K562 (cell line): ENCODE results near the gene DPM1. TPM values are rescaled to one million over a fixed set of nuclear protein-coding genes. Genes with fewer than 3 reads are reported as not detected.

ENCODE experiments used
- ARNT ChIP-seq, 2 experiments: fragments of 450-650 bp; IDR thresholded peaks; 2 replicates each; pipeline ENCODE4 v1.6.1; 2016; ENCODE audit warnings: mild to moderate bottlenecking in 1 of 2
- CBFA2T2 ChIP-seq: fragments of 450-650 bp; conservative IDR thresholded peaks from 2 replicates; pipeline ENCODE4 v1.6.1; 2017; ENCODE audit warnings: mild to moderate bottlenecking
- CEBPZ ChIP-seq: fragments of 150-350 bp; IDR thresholded peaks from 2 replicates; pipeline ENCODE4 v1.6.1; 2014; ENCODE audit warnings: low read depth, mild to moderate bottlenecking, low read length, borderline replicate concordance
- ETS1 ChIP-seq: conservative IDR thresholded peaks from 2 replicates; pipeline ENCODE4 v1.6.1; 2011; ENCODE audit warnings: low read depth, mild to moderate bottlenecking, low read length; ENCODE audit not compliant: control insufficient read depth
- GTF2A2 ChIP-seq: IDR thresholded peaks from 2 replicates; pipeline ENCODE4 v1.6.1; 2016; ENCODE audit warnings: mild to moderate bottlenecking, missing genetic modification characterization, missing compliant biosample characterization
- GTF2E2 ChIP-seq: fragments of 200-800 bp; sonication (Bioruptor generic); IDR thresholded peaks from 2 replicates; pipeline ENCODE4 v1.6.1; 2016; ENCODE audit warnings: missing genetic modification characterization, missing compliant biosample characterization
- JUN ChIP-seq, 2 experiments: sonication (generic) in 1 of 2; formaldehyde crosslinking in 1 of 2; IDR thresholded peaks; 2 replicates each; pipeline versions ENCODE4 v1.6.1 to v1.8.0; 2012 to 2022; ENCODE audit warnings: borderline replicate concordance in 2 of 2, mild to moderate bottlenecking in 2 of 2, improper control_type of control experiment in 1 of 2, low read depth in 1 of 2, low read length in 1 of 2, missing genetic modification reagents in 1 of 2
- MLX ChIP-seq, 2 experiments: fragments of 450-650 bp in 1 of 2; sonication (generic) in 1 of 2; formaldehyde crosslinking; conservative IDR thresholded peaks; 2 replicates each; pipeline versions ENCODE4 v1.4.0 to v1.8.1; 2020 to 2022; ENCODE audit warnings: mild to moderate bottlenecking in 1 of 2, missing genetic modification reagents in 1 of 2
- RNF2 ChIP-seq: sonication (generic); IDR thresholded peaks from 2 replicates; pipeline ENCODE4 v1.6.1; 2016
- RREB1 ChIP-seq: fragments of 250-450 bp; sonication (Bioruptor Pico); IDR thresholded peaks from 2 replicates; pipeline ENCODE4 v1.4.0; 2020
- TARDBP ChIP-seq: fragments of 450-650 bp; IDR thresholded peaks from 2 replicates; pipeline ENCODE4 v1.6.1; 2016
- TEAD1 ChIP-seq, 2 experiments: fragments of 450-650 bp in 1 of 2; sonication (generic) in 1 of 2; formaldehyde crosslinking; IDR thresholded peaks; 2 replicates each; pipeline versions ENCODE4 v1.4.0 to v1.8.0; 2020 to 2022; ENCODE audit warnings: mild to moderate bottlenecking in 2 of 2, missing genetic modification reagents in 1 of 2
- TGIF2 ChIP-seq: sonication (generic); formaldehyde crosslinking; IDR thresholded peaks from 2 replicates; pipeline ENCODE4 v1.8.1; 2022; ENCODE audit warnings: mild to moderate bottlenecking, missing genetic modification reagents, moderate library complexity
- ZNF143 ChIP-seq: sonication (generic); formaldehyde crosslinking; IDR thresholded peaks from 2 replicates; pipeline ENCODE4 v1.9.0; 2022; ENCODE audit warnings: mild to moderate bottlenecking, missing genetic modification reagents
- polyA plus RNA-seq, 8 experiments: library from polyadenylated mRNA; depleted of rRNA in 4 of 8; stranded (reverse) in 5 of 8; unstranded in 3 of 8; fragments of >200 nt; fragmentation: Nextera tagmentation in 2 of 8; fragmentation: Illumina TruSeq in 1 of 8; extraction: Ambion mirVana in 2 of 8; extraction: Trizol in 1 of 8; gene quantifications; 2 replicates each; pipeline versions ENCODE4 v1.2.1 to v1.2.3, GENCODE V29; 2011 to 2014; ENCODE audit warnings: inconsistent platforms in 1 of 8, missing spikeins in 1 of 8
- total RNA-seq, 7 experiments: library from RNA; depleted of rRNA in 6 of 7; stranded (reverse); fragments of >200 nt in 6 of 7; fragmentation: Illumina TruSeq in 2 of 7; extraction: Trizol in 2 of 7; gene quantifications; 2 replicates each; pipeline versions ENCODE4 v1.2.1 to v1.2.3, GENCODE V29; 2011 to 2021; ENCODE audit warnings: low replicate concordance in 1 of 7

The DPM1 gene
- total and polyA plus RNA-seq, 9 of the 15 experiments (the other 6 are each of a cell fraction or from before 2014, with no cell fraction given), result 75.2 to 190 (median 153) TPM

GRCh38 chr20:50958615-50959542 is 547 bp upstream of the DPM1 start, which contains the start of gene MOCS3 (continued):
- TF ChIP-seq RREB1 (CRISPR knock-in tag) (0 out of 2 replicates have a peak, but pooled peaks have one; percentile 35), ARNT (IDR thresholded peaks at IDR 0.05) (peak in 1 of 2 experiments; percentile 34; a peak in 1 of 4 replicates), TGIF2 (CRISPR knock-in tag) (no peak), CBFA2T2 (no peak), TARDBP (no peak), TEAD1 (CRISPR knock-in tag; IDR thresholded peaks at IDR 0.05) (no peak), RNF2 (0 out of 2 replicates have a peak, but pooled peaks have one; percentile 11), GTF2A2 (tag) (no peak), GTF2E2 (peak; percentile 90), JUN (IDR thresholded peaks at IDR 0.05; ENCODE audit: borderline replicate concordance, low read depth, low read length) (no peak), JUN (CRISPR knock-in tag; IDR thresholded peaks at IDR 0.05; ENCODE audit: borderline replicate concordance) (peak; percentile 49; the same call in 1 of the 2 replicates), CEBPZ (no peak), ZNF143 (CRISPR knock-in tag) (0 out of 2 replicates have a peak, but pooled peaks have one; percentile 47), MLX (CRISPR knock-in tag; conservative IDR thresholded peaks at IDR 0.05) (no peak), ETS1 (peak; percentile 55; the same call in 1 of the 2 replicates)
